GM12801 (cell line): ENCODE data around the gene YTHDC1.

ENCODE experiments used
- TF ChIP-seq, protein P1 (sequence below): IDR thresholded peaks from one replicate; pipeline ENCODE4 v1.5.1; 2011; ENCODE audit warnings: control low read depth; ENCODE audit not compliant: insufficient read length; ENCODE audit errors: extremely low read depth

The YTHDC1 gene

DNA sequence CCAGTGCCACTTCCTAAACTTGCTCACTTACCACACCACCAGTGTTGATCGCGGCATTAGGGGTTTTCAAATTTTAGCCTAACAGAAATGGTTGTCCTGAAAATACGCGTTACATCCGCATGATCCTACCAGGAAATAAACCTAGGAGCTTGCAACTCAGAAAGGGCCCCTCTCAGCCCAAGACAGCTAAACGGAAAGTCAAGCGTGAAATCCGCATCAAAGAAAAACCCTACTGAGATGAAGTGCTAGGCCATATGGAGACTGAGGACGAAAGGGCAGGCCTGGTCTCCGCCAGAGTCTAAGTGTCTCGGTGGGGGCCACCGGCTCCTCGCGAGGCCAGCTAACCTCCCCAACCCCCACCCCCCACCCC, 626 bp downstream of the YTHDC1 start:
- TF ChIP-seq, protein P1, sequence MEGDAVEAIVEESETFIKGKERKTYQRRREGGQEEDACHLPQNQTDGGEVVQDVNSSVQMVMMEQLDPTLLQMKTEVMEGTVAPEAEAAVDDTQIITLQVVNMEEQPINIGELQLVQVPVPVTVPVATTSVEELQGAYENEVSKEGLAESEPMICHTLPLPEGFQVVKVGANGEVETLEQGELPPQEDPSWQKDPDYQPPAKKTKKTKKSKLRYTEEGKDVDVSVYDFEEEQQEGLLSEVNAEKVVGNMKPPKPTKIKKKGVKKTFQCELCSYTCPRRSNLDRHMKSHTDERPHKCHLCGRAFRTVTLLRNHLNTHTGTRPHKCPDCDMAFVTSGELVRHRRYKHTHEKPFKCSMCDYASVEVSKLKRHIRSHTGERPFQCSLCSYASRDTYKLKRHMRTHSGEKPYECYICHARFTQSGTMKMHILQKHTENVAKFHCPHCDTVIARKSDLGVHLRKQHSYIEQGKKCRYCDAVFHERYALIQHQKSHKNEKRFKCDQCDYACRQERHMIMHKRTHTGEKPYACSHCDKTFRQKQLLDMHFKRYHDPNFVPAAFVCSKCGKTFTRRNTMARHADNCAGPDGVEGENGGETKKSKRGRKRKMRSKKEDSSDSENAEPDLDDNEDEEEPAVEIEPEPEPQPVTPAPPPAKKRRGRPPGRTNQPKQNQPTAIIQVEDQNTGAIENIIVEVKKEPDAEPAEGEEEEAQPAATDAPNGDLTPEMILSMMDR: no peak

GRCh38 chr4:68348577-68348976, 1.3 kb downstream of the YTHDC1 start:
- TF ChIP-seq, protein P1: no peak

DNA sequence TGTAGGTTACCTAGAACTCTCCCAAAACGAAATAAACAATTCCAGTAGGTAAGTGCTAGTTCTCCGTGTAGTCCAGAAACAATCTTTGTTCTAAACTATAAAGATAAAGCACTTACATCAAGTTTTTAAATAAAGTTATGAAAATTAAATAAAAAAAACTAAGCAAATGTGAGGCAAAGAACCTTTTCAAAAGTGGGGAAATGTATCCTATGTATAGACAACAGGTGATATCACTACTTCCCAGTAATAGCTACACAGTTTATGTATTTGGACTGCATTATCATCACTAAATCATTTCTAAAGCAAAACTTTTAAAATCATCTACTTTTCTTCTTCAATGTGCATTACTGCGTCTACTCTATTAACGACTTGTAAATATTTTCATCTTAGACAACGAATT, 2.0 kb downstream of the YTHDC1 start:
- TF ChIP-seq, protein P1: no peak

GRCh38 chr4:68346461-68346860, 3.4 kb downstream of the YTHDC1 start:
- TF ChIP-seq, protein P1: no peak

GRCh38 chr4:68344785-68345184, 5.1 kb downstream of the YTHDC1 start:
- TF ChIP-seq, protein P1: no peak

- TF ChIP-seq, protein P1: no peak
These were observed 5.8 kb downstream of the YTHDC1 start for GRCh38 chr4:68344049-68344448.

DNA sequence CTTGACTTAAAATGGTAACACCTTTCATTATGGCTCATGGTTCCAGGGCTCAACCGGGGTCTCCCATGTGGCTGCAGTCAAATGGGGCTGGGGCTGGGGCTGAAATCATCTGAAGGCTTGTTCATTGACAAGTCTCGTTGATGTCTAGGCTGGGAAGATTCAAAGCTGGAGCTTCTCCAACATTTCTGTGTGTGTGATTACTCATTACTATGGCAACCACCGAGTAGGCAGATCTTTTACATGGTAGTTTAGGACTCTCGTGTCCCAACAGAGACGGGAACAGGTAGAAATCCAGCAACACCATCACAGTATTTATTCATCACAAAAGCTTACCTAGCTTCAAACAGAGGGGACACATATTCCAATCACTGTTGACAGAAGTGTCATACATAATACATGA, 7.8 kb downstream of the YTHDC1 start:
- TF ChIP-seq, protein P1: no peak

DNA sequence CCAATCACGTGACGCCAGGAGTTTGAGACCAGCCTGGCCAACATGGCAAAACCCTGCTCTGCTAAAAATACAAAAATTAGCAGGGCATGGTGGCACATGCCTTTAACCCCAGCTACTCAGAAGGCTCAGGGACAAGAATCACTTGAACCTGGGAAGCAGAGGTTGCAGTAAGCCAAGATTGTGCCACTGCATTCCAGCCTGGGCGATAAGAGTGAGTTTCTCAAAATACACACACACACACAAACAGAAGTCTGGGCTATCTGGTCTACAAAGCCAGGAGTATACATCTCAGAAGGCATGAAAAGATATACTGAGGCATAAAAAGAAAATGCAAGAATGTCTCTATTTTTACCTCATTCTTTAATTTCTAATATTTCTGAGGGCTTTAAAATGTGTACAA, 11.3 kb downstream of the YTHDC1 start:
- TF ChIP-seq, protein P1: no peak
